H1 (cell line): ENCODE data around the gene MAP3K3. TPM values are rescaled to one million over a fixed set of nuclear protein-coding genes. Genes with fewer than 3 reads are reported as not detected.

ENCODE experiments used
- CTCF ChIA-PET: fragments of 300-600 bp; sonication (Branson Sonifier 250); formaldehyde crosslinking; loops from one replicate; lab custom pipeline; 2021; ENCODE audit not compliant: partially characterized antibody; lab: Charles Lee
- POLR2A ChIA-PET: fragments of 300-600 bp; sonication (Branson Sonifier 250); formaldehyde crosslinking; loops from one replicate; lab custom pipeline; 2021; ENCODE audit warnings: inconsistent platforms; ENCODE audit not compliant: partially characterized antibody; lab: Charles Lee
- DNase-seq, 2 experiments: peaks; one replicate each; pipeline versions ENCODE4 v3.0.0 to v3.0.0-alpha.2; 2010 to 2022; ENCODE audit warnings: low spot score in 2 of 2, low read depth in 1 of 2, mixed read lengths in 1 of 2
- FAIRE-seq: peaks from 2 replicates; lab custom pipeline; 2011; peaks lifted over from hg19 to GRCh38; lab: Jason Lieb, UNC
- H2AFZ ChIP-seq: 2 replicates; pipeline ENCODE4 v1.8.1; 2012; ENCODE audit warnings: low read length, inconsistent platforms
- H2AK5ac ChIP-seq: 2 replicates; pipeline ENCODE4 v1.6.1; 2013; ENCODE audit warnings: low read depth, low read length
- H2BK120ac ChIP-seq: replicated peaks from 2 replicates; pipeline ENCODE3; 2013; ENCODE audit warnings: low read depth, low read length, inconsistent platforms
- H2BK12ac ChIP-seq: 2 replicates; pipeline ENCODE4 v1.6.1; 2013; ENCODE audit warnings: low read depth, low read length
- H2BK15ac ChIP-seq: 2 replicates; pipeline ENCODE4 v1.6.1; 2013; ENCODE audit warnings: low read length
- H2BK20ac ChIP-seq: 2 replicates; pipeline ENCODE4 v1.6.1; 2013; ENCODE audit warnings: low read length
- H2BK5ac ChIP-seq: 2 replicates; pipeline ENCODE4 v1.6.1; 2013; ENCODE audit warnings: low read depth, low read length
- H3K14ac ChIP-seq: 2 replicates; pipeline ENCODE4 v1.6.1; 2013; ENCODE audit warnings: inconsistent platforms; ENCODE audit not compliant: insufficient read length
- H3K18ac ChIP-seq: 2 replicates; pipeline ENCODE4 v1.6.1; 2013; ENCODE audit warnings: low read length; ENCODE audit errors: extremely low read depth
- H3K23ac ChIP-seq: 2 replicates; pipeline ENCODE4 v1.6.1; 2013; ENCODE audit warnings: inconsistent platforms; ENCODE audit not compliant: insufficient read length
- H3K23me2 ChIP-seq: 2 replicates; pipeline ENCODE4 v1.6.1; 2013; ENCODE audit warnings: low read depth, low read length
- H3K27ac ChIP-seq: 2 replicates; pipeline ENCODE4 v1.6.1; 2011; ENCODE audit warnings: low read depth, low read length, inconsistent platforms
- H3K27me3 ChIP-seq, 4 experiments: replicated peaks in 1 of 4; 1 replicate in 1 of 4; 2 replicates in 3 of 4; pipeline versions ENCODE4 v1.6.1 to v1.8.1; 2011 to 2013; ENCODE audit warnings: low read length in 3 of 4, mild to moderate bottlenecking in 3 of 4, inconsistent platforms in 2 of 4, mixed read lengths in 2 of 4, moderate library complexity in 1 of 4; ENCODE audit not compliant: control insufficient read depth in 3 of 4, insufficient read depth in 3 of 4; ENCODE audit errors: extremely low read depth in 1 of 4
- H3K36me3 ChIP-seq, 4 experiments: 2 replicates each; pipeline versions ENCODE4 v1.6.1 to v1.8.1; 2011 to 2013; ENCODE audit warnings: mild to moderate bottlenecking in 4 of 4, low read length in 3 of 4, moderate library complexity in 2 of 4, control low read depth in 1 of 4, inconsistent platforms in 1 of 4; ENCODE audit not compliant: insufficient read depth in 4 of 4, control insufficient read depth in 2 of 4
- H3K4ac ChIP-seq: replicated peaks from 2 replicates; pipeline ENCODE3; 2013; ENCODE audit warnings: low read length, low read depth, mixed read lengths, inconsistent platforms; ENCODE audit not compliant: insufficient read length
- H3K4me1 ChIP-seq, 4 experiments: replicated peaks in 1 of 4; 1 replicate in 1 of 4; 2 replicates in 3 of 4; pipeline versions ENCODE4 v1.6.1 to v1.8.1; 2011 to 2013; ENCODE audit warnings: low read length in 3 of 4, inconsistent platforms in 2 of 4, mixed read lengths in 1 of 4; ENCODE audit not compliant: insufficient read depth in 4 of 4, control insufficient read depth in 3 of 4
- H3K4me2 ChIP-seq, 2 experiments: 2 replicates each; pipeline versions ENCODE4 v1.6.1 to v1.8.1; 2011 to 2013; ENCODE audit warnings: low read depth in 2 of 2, low read length in 2 of 2, control low read depth in 1 of 2, inconsistent platforms in 1 of 2, mild to moderate bottlenecking in 1 of 2; ENCODE audit not compliant: insufficient read depth in 1 of 2
- H3K4me3 ChIP-seq, 4 experiments: fragments of 200-600, 300-600 bp in 1 of 4; sonication (generic), shearing (Covaris generic), sonication (Bioruptor Twin) in 1 of 4; 2 replicates each; pipeline versions ENCODE4 v1.5.1 to v1.8.1; 2011 to 2016; ENCODE audit warnings: low read length in 4 of 4, low read depth in 3 of 4, control low read depth in 2 of 4, inconsistent platforms in 2 of 4, mild to moderate bottlenecking in 2 of 4, mixed read lengths in 1 of 4, moderate library complexity in 1 of 4; ENCODE audit not compliant: insufficient read depth in 2 of 4; ENCODE audit errors: extremely low read depth in 1 of 4
- H3K56ac ChIP-seq: replicated peaks from 2 replicates; pipeline ENCODE3; 2013; ENCODE audit warnings: low read depth, mild to moderate bottlenecking, mixed read lengths, low read length, inconsistent platforms; ENCODE audit not compliant: insufficient read length
- H3K79me1 ChIP-seq: 2 replicates; pipeline ENCODE4 v1.6.1; 2013; ENCODE audit warnings: low read depth, low read length, control low read depth
- H3K79me2 ChIP-seq, 2 experiments: 2 replicates each; pipeline versions ENCODE4 v1.6.1 to v1.8.1; 2012 to 2013; ENCODE audit warnings: low read length in 2 of 2, mild to moderate bottlenecking in 2 of 2, inconsistent platforms in 1 of 2; ENCODE audit not compliant: insufficient read depth in 2 of 2, control insufficient read depth in 1 of 2
- H3K9ac ChIP-seq, 4 experiments: replicated peaks in 1 of 4; 1 replicate in 1 of 4; 2 replicates in 3 of 4; pipeline versions ENCODE4 v1.6.1 to v1.8.1; 2011 to 2013; ENCODE audit warnings: low read depth in 3 of 4, low read length in 3 of 4, control low read depth in 2 of 4, mild to moderate bottlenecking in 2 of 4, moderate library complexity in 2 of 4, inconsistent platforms in 1 of 4; ENCODE audit errors: extremely low read depth in 1 of 4
- H3K9me3 ChIP-seq, 2 experiments: 2 replicates each; pipeline versions ENCODE4 v1.6.1 to v1.8.1; 2012 to 2013; ENCODE audit warnings: mild to moderate bottlenecking in 2 of 2, moderate library complexity in 2 of 2, control low read depth in 1 of 2, inconsistent platforms in 1 of 2, low read depth in 1 of 2, low read length in 1 of 2, mixed read lengths in 1 of 2; ENCODE audit not compliant: insufficient read depth in 2 of 2
- H4K20me1 ChIP-seq, 2 experiments: replicated peaks in 1 of 2; 2 replicates each; pipeline versions ENCODE3 to v1.8.1; 2011 to 2013; ENCODE audit warnings: inconsistent platforms in 2 of 2, low read length in 2 of 2, mild to moderate bottlenecking in 1 of 2; ENCODE audit not compliant: insufficient read depth in 2 of 2, control insufficient read depth in 1 of 2
- H4K5ac ChIP-seq: 2 replicates; pipeline ENCODE4 v1.6.1; 2013; ENCODE audit warnings: low read length, low read depth, mixed read lengths, inconsistent platforms; ENCODE audit not compliant: insufficient read length
- H4K8ac ChIP-seq: 2 replicates; pipeline ENCODE4 v1.8.0; 2013; ENCODE audit warnings: mild to moderate bottlenecking, moderate library complexity, low read length, inconsistent platforms; ENCODE audit not compliant: insufficient read depth; ENCODE audit errors: extremely low read depth
- H4K91ac ChIP-seq: replicated peaks from 2 replicates; pipeline ENCODE3; 2013; ENCODE audit warnings: low read length, mixed read lengths, inconsistent platforms; ENCODE audit not compliant: insufficient read length
- ASH2L ChIP-seq: fragments of 200-600, 300-600 bp; sonication (generic); IDR thresholded peaks from one replicate; pipeline ENCODE4 v1.7.1; 2017; ENCODE audit warnings: low read length
- CHD2 ChIP-seq: IDR thresholded peaks from 2 replicates; pipeline ENCODE4 v1.6.1; 2012; ENCODE audit warnings: low read length, improper control_type of control experiment
- EGR1 ChIP-seq: IDR thresholded peaks from 2 replicates; pipeline ENCODE4 v1.6.1; 2011; ENCODE audit warnings: low read depth, low read length, borderline replicate concordance
- KDM5A ChIP-seq: fragments of 200-600 bp; IDR thresholded peaks from 2 replicates; pipeline ENCODE4 v1.7.1; 2012; ENCODE audit warnings: mild to moderate bottlenecking, low read length, inconsistent platforms, mixed read lengths
- MAFK ChIP-seq: IDR thresholded peaks from 2 replicates; pipeline ENCODE4 v1.6.1; 2012; ENCODE audit warnings: low read depth, mild to moderate bottlenecking, improper control_type of control experiment, low read length
- PHF8 ChIP-seq: fragments of 200-600 bp; sonication (generic); conservative IDR thresholded peaks from 2 replicates; pipeline ENCODE4 v1.7.1; 2012; ENCODE audit warnings: low read depth, mild to moderate bottlenecking, inconsistent platforms, low read length, moderate library complexity
- POLR2AphosphoS5 ChIP-seq: IDR thresholded peaks from 2 replicates; pipeline ENCODE4 v1.6.1; 2011; ENCODE audit warnings: low read depth, low read length
- POU5F1 ChIP-seq: IDR thresholded peaks from 2 replicates; pipeline ENCODE4 v1.6.1; 2011; ENCODE audit warnings: low read depth, mild to moderate bottlenecking, low read length, moderate library complexity
- RFX5 ChIP-seq: IDR thresholded peaks from 2 replicates; pipeline ENCODE4 v1.6.1; 2011; ENCODE audit warnings: low read depth, low read length, improper control_type of control experiment, borderline replicate concordance
- RNF2 ChIP-seq: fragments of 200-900, 300-1000 bp; sonication (generic); IDR thresholded peaks from 2 replicates; pipeline ENCODE4 v1.7.1; 2016; ENCODE audit warnings: borderline replicate concordance, low read depth, mild to moderate bottlenecking, antibody characterized with exemption, low read length; ENCODE audit not compliant: poor library complexity, severe bottlenecking; ENCODE audit errors: missing control alignments
- RXRA ChIP-seq: IDR thresholded peaks from 2 replicates; pipeline ENCODE4 v1.6.1; 2011; ENCODE audit warnings: low read depth, mild to moderate bottlenecking, low read length, moderate library complexity; ENCODE audit not compliant: insufficient read depth
- WGBS, 2 experiments: shearing (Covaris generic) in 1 of 2; methylation state at CpG; one replicate each; pipeline versions ENCODE4 v1.1.6 to v1.1.7; 2013 to 2015; ENCODE audit warnings: low lambda C conversion rate in 2 of 2, mixed read lengths in 2 of 2, inconsistent platforms in 1 of 2, low coverage in 1 of 2, missing lambda C conversion rate in 1 of 2; ENCODE audit not compliant: insufficient replicate concordance in 2 of 2, insufficient coverage in 1 of 2, insufficient read length in 1 of 2; ENCODE audit errors: extremely low coverage in 1 of 2, missing lambda C conversion rate in 1 of 2; 5-methylcytosine and 5-hydroxymethylcytosine counted together
- polyA plus RNA-seq, 7 experiments: library from polyadenylated mRNA; depleted of rRNA in 3 of 7; stranded (reverse) in 5 of 7; unstranded in 2 of 7; fragments of >200 nt in 5 of 7; fragments of 200-250 nt in 2 of 7; gene quantifications; 1 replicate in 5 of 7; 2 replicates in 1 of 7; 4 replicates in 1 of 7; pipeline versions ENCODE4 v1.2.1 to v1.2.3, GENCODE V29; 2011 to 2013; ENCODE audit warnings: missing spikeins in 2 of 7, mixed read lengths in 2 of 7
- total RNA-seq: library from RNA; stranded (reverse); fragmentation: NEBNext Ultra II Directional; extraction: Animal tissue kit (Norgen Biotek cat#: 25700); gene quantifications from 2 replicates; pipeline ENCODE4 v1.2.1, GENCODE V29; 2021
- TF ChIP-seq, protein P1 (sequence below): IDR thresholded peaks from 2 replicates; pipeline ENCODE4 v1.6.1; 2012; ENCODE audit warnings: inconsistent platforms

MAP3K3 gene
- total and polyA plus RNA-seq, 2 of the 8 experiments (the other 6 are each of a cell fraction or from before 2014, with no cell fraction given): 10.3 to 21.0 TPM

DNA sequence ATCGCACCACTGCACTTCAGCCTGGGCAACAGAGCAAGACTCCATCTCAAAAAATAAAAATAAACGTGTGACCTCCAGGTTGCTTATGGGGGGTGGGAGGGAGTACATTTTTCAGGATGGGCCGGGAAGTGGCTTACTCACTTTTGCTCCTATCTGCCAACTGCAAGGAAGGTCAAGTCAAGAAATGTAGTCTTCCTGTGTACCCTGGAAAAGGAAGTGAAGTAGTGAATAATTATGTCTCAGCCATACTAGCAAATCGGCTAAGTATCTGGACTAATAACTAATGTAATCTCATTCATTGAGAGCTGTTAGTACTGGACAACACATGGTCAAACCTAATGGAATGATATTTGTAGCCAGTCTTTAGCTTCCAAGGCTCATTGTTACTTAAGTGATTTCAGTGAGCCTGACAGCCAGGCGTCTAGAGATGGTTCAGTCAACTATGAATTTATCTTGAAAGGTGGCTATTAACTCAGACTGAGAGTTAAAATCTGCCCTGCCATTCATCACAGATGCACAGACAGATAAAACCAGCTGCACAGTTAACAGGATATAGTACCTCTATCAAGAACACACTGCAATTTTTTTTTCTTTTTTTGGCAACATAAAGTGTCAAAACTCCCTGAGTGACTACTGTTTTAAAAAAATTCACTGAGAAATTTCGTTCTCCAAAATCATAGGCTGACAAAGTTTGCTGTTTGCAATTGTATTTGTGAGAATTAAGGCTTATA, 25.2 kb upstream of the MAP3K3 start:
- H3K23me2 ChIP-seq: peaks cover 5% of the 10 kb centered on the region
- TF ChIP-seq KDM5A: no peak
- TF ChIP-seq CHD2: no peak
- no peak for TF ChIP-seq ASH2L
- TF ChIP-seq, protein P1, sequence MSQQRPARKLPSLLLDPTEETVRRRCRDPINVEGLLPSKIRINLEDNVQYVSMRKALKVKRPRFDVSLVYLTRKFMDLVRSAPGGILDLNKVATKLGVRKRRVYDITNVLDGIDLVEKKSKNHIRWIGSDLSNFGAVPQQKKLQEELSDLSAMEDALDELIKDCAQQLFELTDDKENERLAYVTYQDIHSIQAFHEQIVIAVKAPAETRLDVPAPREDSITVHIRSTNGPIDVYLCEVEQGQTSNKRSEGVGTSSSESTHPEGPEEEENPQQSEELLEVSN: no peak
- no peak for TF ChIP-seq POU5F1
- no peak for TF ChIP-seq RFX5
- no peak for TF ChIP-seq EGR1
- TF ChIP-seq RXRA: no peak
- TF ChIP-seq RNF2: no peak
- no peak for TF ChIP-seq POLR2AphosphoS5
- TF ChIP-seq PHF8: no peak
- TF ChIP-seq MAFK: no peak

More for the DNA sequence above, 25.2 kb upstream of the MAP3K3 start:
- Histone ChIP-seq H2BK12ac (no peak overlapping the region), H3K9me3 (no peaks in the 10 kb centered on the region), H2AK5ac (no peak overlapping the region), H3K18ac (no peak overlapping the region), H4K5ac (no peak overlapping the region), H2BK5ac (no peak overlapping the region), H4K8ac (no peak overlapping the region), H3K9ac (no peak overlapping the region), H4K91ac (no peak overlapping the region), H2BK20ac (no peak overlapping the region), H3K14ac (no peak overlapping the region), H3K56ac (no peak overlapping the region), H2BK120ac (no peak overlapping the region), H3K4me1 (peaks cover 0 to 3% (median 3%) of the 10 kb centered on the region in 4 experiments; a peak in 4 of 7 replicates), H4K20me1 (no peaks in the 10 kb centered on the region), H3K36me3 (no peaks in the 10 kb centered on the region; a peak in 1 of 8 replicates), H2AFZ (no peak overlapping the region), H3K79me2 (no peaks in the 10 kb centered on the region), H3K23ac (no peak overlapping the region), H3K4me3 (no peak overlapping the region), H3K4ac (no peak overlapping the region), H2BK15ac (no peak overlapping the region), H3K27me3 (no peaks in the 10 kb centered on the region), H3K79me1 (no peaks in the 10 kb centered on the region; the same call in 1 of the 2 replicates), H3K4me2 (no peak overlapping the region), H3K27ac (no peak overlapping the region)
- ChIA-PET CTCF (interaction anchor here (0.7 to 1.8 kb wide), 5 partner anchors 15 to 119 kb away, joined by 3 to 7 read pairs (median 3); no protein-coding TSS in a partner anchor), POLR2A (interaction anchor here (1.0 to 2.2 kb wide), 6 partner anchors 12 to 97 kb away, joined by 3 to 6 read pairs (median 4); partner anchors contain the start of gene MAP3K3)
- 84% methylated on average over 6 of the region's 6 CpGs; no CpG with 5 or more reads in 1 of the 2 experiments for WGBS, 2 experiments
- no peak for FAIRE-seq
- no peak for DNase-seq
